ENCODE data around the gene PIGH.

DNA sequence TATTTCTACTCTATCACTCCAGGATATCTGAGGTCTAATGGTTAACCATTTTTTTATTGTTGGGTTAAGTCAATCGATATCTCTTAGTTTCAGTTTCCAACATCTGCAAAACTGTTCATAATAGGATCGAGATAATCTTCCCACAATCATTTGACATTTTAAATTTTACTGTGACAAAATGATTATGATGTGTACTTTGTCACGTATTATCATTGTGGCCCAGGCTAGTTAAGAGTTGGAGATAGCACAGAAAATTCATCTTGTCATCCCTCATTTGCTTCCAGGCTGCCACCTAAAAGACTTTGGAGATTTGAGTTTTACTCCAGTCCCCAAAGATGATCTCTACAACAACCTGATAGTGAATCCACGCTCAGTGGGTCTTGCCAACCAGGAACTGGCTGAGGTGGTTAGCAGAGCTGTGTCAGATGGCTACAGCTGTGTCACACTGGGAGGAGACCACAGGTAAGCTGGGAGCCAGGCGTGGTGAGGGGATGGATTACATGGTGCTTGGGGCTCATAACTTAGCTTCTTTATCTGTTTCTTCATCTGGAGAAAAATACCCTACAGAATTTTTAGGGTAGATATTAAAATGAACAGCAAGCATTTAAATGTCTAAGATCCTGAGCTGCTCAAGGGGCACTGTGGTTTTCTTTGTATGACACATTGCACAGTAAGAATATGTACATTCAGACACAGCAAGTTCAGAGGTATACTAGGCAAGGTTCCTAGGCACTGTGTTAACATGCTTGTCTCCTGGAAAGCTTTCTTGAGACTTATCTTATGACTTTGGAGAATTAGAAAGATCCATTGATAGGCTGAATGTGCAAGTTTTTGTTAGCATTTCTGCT is 42.1 kb upstream of the PIGH start:
- TF ChIP-seq TOX (CRISPR knock-in tag; IDR thresholded peaks at IDR 0.05; ENCODE audit: borderline replicate concordance) (no peak), ZNF565 (CRISPR knock-in tag; conservative IDR thresholded peaks at IDR 0.05; ENCODE audit: low read depth) (no peak), ZNF8 (CRISPR knock-in tag; IDR thresholded peaks at IDR 0.05) (no peak), RARB (CRISPR knock-in tag; IDR thresholded peaks at IDR 0.05) (no peak), ZFP3 (CRISPR knock-in tag; IDR thresholded peaks at IDR 0.05) (no peak), OSR1 (CRISPR knock-in tag; IDR thresholded peaks at IDR 0.05) (no peak), BACH2 (CRISPR knock-in tag; IDR thresholded peaks at IDR 0.05; ENCODE audit: borderline replicate concordance) (no peak)
- TF ChIP-seq, protein P1, sequence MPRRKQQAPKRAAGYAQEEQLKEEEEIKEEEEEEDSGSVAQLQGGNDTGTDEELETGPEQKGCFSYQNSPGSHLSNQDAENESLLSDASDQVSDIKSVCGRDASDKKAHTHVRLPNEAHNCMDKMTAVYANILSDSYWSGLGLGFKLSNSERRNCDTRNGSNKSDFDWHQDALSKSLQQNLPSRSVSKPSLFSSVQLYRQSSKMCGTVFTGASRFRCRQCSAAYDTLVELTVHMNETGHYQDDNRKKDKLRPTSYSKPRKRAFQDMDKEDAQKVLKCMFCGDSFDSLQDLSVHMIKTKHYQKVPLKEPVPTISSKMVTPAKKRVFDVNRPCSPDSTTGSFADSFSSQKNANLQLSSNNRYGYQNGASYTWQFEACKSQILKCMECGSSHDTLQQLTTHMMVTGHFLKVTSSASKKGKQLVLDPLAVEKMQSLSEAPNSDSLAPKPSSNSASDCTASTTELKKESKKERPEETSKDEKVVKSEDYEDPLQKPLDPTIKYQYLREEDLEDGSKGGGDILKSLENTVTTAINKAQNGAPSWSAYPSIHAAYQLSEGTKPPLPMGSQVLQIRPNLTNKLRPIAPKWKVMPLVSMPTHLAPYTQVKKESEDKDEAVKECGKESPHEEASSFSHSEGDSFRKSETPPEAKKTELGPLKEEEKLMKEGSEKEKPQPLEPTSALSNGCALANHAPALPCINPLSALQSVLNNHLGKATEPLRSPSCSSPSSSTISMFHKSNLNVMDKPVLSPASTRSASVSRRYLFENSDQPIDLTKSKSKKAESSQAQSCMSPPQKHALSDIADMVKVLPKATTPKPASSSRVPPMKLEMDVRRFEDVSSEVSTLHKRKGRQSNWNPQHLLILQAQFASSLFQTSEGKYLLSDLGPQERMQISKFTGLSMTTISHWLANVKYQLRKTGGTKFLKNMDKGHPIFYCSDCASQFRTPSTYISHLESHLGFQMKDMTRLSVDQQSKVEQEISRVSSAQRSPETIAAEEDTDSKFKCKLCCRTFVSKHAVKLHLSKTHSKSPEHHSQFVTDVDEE (CRISPR knock-in tag; IDR thresholded peaks at IDR 0.05): no peak
- TF ChIP-seq, protein P2, sequence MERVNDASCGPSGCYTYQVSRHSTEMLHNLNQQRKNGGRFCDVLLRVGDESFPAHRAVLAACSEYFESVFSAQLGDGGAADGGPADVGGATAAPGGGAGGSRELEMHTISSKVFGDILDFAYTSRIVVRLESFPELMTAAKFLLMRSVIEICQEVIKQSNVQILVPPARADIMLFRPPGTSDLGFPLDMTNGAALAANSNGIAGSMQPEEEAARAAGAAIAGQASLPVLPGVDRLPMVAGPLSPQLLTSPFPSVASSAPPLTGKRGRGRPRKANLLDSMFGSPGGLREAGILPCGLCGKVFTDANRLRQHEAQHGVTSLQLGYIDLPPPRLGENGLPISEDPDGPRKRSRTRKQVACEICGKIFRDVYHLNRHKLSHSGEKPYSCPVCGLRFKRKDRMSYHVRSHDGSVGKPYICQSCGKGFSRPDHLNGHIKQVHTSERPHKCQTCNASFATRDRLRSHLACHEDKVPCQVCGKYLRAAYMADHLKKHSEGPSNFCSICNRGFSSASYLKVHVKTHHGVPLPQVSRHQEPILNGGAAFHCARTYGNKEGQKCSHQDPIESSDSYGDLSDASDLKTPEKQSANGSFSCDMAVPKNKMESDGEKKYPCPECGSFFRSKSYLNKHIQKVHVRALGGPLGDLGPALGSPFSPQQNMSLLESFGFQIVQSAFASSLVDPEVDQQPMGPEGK (CRISPR knock-in tag; IDR thresholded peaks at IDR 0.05; ENCODE audit: borderline replicate concordance): no peak

Data from SK-N-SH treated with all-trans-retinoic acid at 6 μM for 48 hours (cell line).